Measurements from ENCODE around the gene PF4V1.

Gene PF4V1

DNA sequence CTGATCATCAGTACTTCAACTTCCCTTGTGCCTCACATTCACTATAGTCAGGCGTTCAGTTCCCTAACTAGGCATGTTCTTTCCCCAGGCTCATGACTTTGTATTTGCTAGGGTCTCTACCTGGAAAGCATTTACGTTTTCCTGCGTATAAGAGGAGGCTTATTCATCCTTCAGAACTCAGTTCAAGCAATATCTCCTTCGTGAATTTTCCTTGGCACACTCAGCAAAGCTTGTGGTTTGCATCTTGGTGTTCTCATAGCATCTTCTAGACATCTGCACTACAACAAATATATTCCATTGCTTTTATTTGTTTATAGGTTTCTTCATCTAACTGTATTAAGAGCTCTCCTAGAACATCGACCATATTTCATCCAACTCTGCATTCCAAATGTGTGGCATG lies 14.0 kb upstream of the PF4V1 start:
- peaks cover 30% of the 10 kb centered on the region for H3K27me3 Mint-ChIP-seq
- no peak overlapping the region for H3K4me3 Mint-ChIP-seq
- no peaks in the 10 kb centered on the region for H3K9me3 Mint-ChIP-seq
- peaks cover 3% of the 10 kb centered on the region for H3K4me1 Mint-ChIP-seq (ENCODE audit: low read depth)
- no peak overlapping the region for H3K27ac Mint-ChIP-seq
- no peaks in the 10 kb centered on the region for H3K36me3 Mint-ChIP-seq (ENCODE audit: low read depth)

DNA sequence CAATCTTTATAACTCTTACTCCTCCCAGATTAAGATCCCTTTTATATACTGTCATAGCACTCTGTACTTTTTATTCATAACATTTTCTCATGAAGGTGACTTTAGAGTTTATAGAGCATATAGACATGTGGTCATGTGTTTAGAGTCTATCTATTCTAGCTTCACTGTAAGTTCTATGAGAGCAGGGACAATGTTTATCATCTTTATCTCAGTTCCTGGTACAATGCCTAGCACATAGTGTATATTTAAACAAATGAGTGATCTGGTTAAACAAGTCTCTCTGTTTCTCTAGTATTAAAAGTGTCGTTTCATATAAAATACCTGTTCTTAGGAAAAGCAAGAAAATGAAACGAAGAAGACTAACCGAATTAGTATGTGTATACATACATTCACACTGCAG lies 13.4 kb upstream of the PF4V1 start:
- Mint-ChIP-seq H3K27ac (no peak overlapping the region), H3K36me3 (ENCODE audit: low read depth) (no peaks in the 10 kb centered on the region), H3K9me3 (no peaks in the 10 kb centered on the region), H3K4me1 (ENCODE audit: low read depth) (peaks cover 3% of the 10 kb centered on the region), H3K4me3 (no peak overlapping the region), H3K27me3 (peaks cover 30% of the 10 kb centered on the region)

DNA sequence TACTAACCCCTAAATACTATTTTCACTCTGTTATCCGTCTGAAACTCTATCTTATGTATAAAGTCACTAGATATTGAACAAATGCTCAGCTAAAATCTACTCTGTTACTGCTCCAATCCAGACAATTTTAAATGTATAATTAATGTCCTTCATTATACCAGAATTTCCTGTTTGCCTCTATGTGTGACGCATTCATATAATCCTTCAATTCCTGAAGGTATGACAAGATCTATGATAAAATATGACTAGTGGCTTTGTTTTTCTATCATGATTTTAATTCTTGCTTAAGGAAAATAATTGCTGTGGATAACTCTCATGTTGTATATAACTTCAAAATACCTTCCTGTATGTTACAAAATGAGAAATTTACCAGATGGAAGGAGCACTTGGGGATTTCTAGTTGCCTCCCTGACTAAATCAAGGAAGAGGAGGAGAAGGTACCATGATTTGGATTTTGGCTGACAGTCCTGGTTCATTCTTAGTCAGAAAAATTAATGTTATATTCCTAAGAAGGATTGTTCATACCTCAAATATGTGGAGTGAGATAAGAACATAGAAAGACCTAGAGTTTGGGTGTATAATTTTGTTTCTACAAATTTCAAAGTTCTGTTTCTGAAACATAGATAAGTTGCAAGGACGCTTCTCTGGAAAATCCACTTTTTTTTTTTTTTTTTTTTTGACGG lies 11.7 kb upstream of the PF4V1 start:
- H3K27me3 Mint-ChIP-seq = peaks cover 30% of the 10 kb centered on the region
- peaks cover 3% of the 10 kb centered on the region for H3K4me1 Mint-ChIP-seq (ENCODE audit: low read depth)
- no peak overlapping the region for H3K27ac Mint-ChIP-seq
- no peak overlapping the region for H3K4me3 Mint-ChIP-seq
- H3K36me3 Mint-ChIP-seq (ENCODE audit: low read depth) = no peaks in the 10 kb centered on the region
- H3K9me3 Mint-ChIP-seq = no peaks in the 10 kb centered on the region

DNA sequence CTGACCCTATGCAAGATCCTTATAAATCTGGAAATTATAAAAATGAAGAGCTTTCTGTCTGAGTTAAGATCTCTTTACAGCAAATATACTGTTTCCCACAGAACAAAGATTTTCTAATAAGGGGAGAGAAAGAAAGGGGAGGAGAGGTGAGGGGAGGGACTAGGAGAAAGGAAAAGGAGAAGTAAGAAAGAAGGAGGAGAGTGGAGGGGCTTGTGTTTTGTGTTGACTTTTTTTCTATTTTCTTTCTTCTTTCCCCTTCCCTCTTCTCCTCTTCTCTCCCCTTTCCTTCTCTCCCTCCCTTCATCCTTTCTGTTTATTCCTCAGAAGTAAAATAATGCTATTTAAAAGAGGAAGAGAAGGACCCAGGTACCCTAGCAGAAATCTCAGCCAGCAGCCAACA lies 10.4 kb upstream of the PF4V1 start:
- H3K27me3 Mint-ChIP-seq = peaks cover 20% of the 10 kb centered on the region
- no peaks in the 10 kb centered on the region for H3K4me1 Mint-ChIP-seq (ENCODE audit: low read depth)
- no peaks in the 10 kb centered on the region for H3K36me3 Mint-ChIP-seq (ENCODE audit: low read depth)
- no peak overlapping the region for H3K4me3 Mint-ChIP-seq
- H3K27ac Mint-ChIP-seq = no peak overlapping the region
- no peaks in the 10 kb centered on the region for H3K9me3 Mint-ChIP-seq

DNA sequence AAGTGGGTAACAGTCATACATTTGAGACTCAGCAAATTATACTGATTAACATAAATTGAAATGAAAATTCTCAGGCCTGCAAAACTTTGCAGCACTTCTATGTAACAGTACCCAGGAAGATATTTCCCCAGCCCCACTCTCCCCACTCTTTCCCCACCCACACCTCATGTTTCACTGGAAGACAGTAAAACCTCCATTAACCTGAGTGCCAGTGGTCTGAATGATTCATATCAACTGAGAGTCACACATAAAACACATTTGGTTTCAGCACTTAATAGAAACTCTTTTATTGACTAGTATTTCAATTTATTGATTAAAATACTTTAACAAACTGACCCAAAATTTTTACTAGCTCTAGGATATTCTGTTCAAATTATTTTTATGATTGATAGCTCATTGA lies 9.7 kb upstream of the PF4V1 start:
- H3K4me1 Mint-ChIP-seq (ENCODE audit: low read depth) = no peaks in the 10 kb centered on the region
- no peak overlapping the region for H3K4me3 Mint-ChIP-seq
- H3K9me3 Mint-ChIP-seq = no peaks in the 10 kb centered on the region
- no peak overlapping the region for H3K27ac Mint-ChIP-seq
- peaks cover 15% of the 10 kb centered on the region for H3K27me3 Mint-ChIP-seq
- no peaks in the 10 kb centered on the region for H3K36me3 Mint-ChIP-seq (ENCODE audit: low read depth)

DNA sequence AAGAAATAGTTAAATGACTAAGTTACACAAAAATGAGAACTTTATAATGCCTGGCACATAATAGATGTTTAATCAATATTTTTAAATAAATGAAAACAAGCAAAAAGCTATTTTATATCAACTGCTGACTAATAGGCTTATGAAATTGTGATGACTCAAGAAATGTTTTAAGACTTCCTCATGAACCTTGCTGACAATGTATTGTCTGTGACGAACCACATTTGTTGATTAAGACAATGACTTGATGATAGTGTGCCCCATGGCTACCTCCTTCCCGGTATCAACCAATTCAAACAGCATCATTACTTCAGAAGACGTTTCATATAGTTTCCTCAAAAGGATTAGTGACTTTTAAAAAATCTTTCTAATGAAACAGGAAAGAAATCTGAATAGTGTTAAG lies 8.8 kb upstream of the PF4V1 start:
- no peaks in the 10 kb centered on the region for H3K4me1 Mint-ChIP-seq (ENCODE audit: low read depth)
- H3K36me3 Mint-ChIP-seq (ENCODE audit: low read depth) = no peaks in the 10 kb centered on the region
- no peak overlapping the region for H3K4me3 Mint-ChIP-seq
- H3K9me3 Mint-ChIP-seq = no peaks in the 10 kb centered on the region
- H3K27me3 Mint-ChIP-seq = peaks cover 8% of the 10 kb centered on the region
- no peak overlapping the region for H3K27ac Mint-ChIP-seq

DNA sequence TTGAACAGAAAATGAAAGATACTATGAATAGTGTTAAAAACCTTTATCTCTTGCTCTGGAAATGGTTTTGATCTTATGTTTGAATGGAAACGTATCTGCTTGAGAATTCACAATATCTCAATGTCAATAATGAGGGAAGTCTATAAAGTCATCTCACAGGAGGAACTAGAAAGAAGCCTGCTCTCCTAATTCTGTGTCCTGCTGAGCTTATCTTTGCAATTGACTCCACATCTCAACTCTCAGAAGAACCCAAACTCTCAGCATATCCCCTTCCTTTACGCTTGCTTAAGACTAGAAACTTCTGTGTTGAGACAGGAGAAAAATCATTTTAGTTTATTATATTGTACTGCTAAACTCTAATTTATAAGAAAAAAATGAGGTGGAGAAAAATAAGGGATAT lies 8.3 kb upstream of the PF4V1 start:
- no peaks in the 10 kb centered on the region for H3K9me3 Mint-ChIP-seq
- H3K27me3 Mint-ChIP-seq = peaks cover 4% of the 10 kb centered on the region
- no peak overlapping the region for H3K4me3 Mint-ChIP-seq
- H3K36me3 Mint-ChIP-seq (ENCODE audit: low read depth) = no peaks in the 10 kb centered on the region
- H3K4me1 Mint-ChIP-seq (ENCODE audit: low read depth) = no peaks in the 10 kb centered on the region
- no peak overlapping the region for H3K27ac Mint-ChIP-seq

DNA sequence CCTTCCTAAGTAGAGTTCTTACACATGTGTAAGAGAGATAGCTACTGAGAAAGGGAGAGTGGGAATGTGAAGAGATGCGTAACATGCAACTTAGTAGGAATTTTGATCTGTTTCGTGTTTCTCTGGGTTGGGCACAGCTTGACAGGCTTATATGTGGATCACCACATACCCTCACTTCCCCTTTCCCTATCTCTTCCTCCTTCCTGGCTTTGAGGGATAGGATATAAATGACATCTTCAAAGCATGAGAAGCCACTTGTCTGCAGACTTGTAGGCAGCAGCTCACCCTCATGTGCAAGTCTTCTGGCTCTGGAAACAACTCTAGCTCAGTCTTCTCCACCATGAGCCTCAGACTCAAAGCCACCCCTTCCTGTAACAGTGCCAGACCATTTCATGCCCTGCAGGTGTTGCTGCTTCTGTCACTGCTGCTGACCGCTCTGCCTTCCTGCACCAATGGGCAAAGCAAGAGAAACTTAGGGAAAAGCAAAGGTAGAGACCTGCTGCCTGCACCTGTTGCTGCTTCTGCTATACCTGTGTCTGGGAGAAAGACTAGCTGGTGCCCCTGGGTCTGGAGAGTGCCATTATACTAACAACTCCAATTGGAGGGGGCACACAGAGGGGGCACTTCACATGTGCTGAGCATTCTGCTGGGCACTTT lies 5.4 kb upstream of the PF4V1 start:
- Mint-ChIP-seq H3K27ac (no peak overlapping the region), H3K4me1 (ENCODE audit: low read depth) (no peaks in the 10 kb centered on the region), H3K27me3 (peaks cover 4% of the 10 kb centered on the region), H3K4me3 (no peak overlapping the region), H3K36me3 (ENCODE audit: low read depth) (no peaks in the 10 kb centered on the region), H3K9me3 (no peaks in the 10 kb centered on the region)

DNA sequence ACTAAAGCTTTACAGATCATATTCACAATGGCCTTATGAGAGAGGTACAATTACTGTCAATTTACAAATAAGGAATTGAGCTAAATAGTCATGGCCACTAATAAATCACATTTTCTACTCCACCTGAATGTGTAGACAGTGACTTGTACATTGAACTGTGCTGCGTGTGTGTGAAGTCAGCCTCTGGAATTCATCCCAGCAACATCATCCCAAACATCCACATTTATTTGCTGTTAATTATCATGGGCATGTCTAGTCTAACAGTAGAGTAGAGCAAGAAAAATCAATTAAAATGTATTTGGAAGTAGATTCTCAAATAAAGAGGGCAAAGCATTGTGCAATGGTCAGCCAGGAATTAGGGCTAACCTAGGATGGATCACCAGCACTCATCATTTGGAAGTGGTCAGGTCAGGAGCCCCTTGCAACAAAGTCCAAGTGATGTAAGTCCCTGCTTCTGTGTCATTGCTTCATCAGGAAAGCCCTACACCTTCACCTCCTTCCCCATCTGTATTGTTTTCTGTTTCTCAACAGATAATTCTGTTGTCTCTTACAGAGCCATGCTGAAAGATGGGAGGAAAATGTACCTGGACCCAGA lies 4.8 kb upstream of the PF4V1 start:
- Mint-ChIP-seq H3K36me3 (ENCODE audit: low read depth) (no peaks in the 10 kb centered on the region), H3K4me3 (no peak overlapping the region), H3K27me3 (peaks cover 4% of the 10 kb centered on the region), H3K4me1 (ENCODE audit: low read depth) (no peaks in the 10 kb centered on the region), H3K27ac (no peak overlapping the region), H3K9me3 (no peaks in the 10 kb centered on the region)

DNA sequence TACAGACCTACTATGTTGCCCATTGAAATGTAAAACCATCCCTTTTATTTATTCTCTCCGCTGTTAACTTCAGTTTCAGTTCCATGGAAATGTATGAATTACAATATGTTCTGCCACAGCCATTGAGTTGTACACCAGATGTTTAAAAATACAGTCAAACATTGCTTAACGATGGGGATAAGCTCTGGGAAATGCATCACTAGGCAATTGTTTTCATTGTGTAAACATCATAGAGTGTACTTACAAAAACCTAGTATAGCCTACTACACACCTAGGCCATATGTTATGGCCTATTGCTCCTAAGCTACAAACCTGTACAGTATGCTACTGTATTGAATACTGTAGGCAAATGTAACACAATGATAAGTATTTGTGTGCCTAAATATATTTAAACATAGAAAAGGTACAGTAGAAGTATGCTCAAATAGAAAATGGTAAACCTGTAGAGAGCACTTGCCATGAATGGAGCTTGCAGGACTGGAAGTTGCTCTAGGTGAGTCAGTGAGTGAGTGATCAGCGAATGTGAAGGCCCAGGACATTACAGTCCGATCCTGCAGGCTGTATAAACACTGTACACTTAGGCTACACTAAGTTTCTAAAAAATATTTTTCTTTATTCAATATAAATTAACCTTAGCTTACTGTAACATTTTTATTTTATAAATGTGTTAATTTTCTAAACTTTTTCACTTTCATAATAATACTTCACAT lies 2.7 kb upstream of the PF4V1 start:
- peaks cover 9% of the 10 kb centered on the region for H3K27me3 Mint-ChIP-seq
- H3K36me3 Mint-ChIP-seq (ENCODE audit: low read depth) = no peaks in the 10 kb centered on the region
- no peak overlapping the region for H3K4me3 Mint-ChIP-seq
- H3K27ac Mint-ChIP-seq = no peak overlapping the region
- no peaks in the 10 kb centered on the region for H3K9me3 Mint-ChIP-seq
- no peaks in the 10 kb centered on the region for H3K4me1 Mint-ChIP-seq (ENCODE audit: low read depth)

DNA sequence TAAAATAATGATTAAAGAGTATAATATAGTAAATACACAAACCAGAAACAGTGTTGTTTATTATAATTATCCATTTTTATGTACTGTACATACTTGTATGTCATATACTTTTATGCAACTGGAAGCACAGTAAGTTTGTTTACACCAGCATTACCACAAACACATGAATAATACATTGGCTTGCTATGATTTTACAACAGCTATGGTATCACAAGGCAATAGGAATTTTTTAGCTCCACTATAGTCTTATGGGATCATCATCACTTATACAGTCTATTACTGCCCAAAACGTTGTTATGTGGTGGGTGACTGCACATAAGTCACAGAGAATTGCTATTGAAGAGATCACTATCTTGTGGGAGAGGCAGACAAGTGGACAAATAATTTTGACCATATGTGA lies 1.8 kb upstream of the PF4V1 start:
- no peaks in the 10 kb centered on the region for H3K36me3 Mint-ChIP-seq (ENCODE audit: low read depth)
- peaks cover 9% of the 10 kb centered on the region for H3K27me3 Mint-ChIP-seq
- H3K4me3 Mint-ChIP-seq = no peak overlapping the region
- no peaks in the 10 kb centered on the region for H3K9me3 Mint-ChIP-seq
- no peaks in the 10 kb centered on the region for H3K4me1 Mint-ChIP-seq (ENCODE audit: low read depth)
- H3K27ac Mint-ChIP-seq = no peak overlapping the region

DNA sequence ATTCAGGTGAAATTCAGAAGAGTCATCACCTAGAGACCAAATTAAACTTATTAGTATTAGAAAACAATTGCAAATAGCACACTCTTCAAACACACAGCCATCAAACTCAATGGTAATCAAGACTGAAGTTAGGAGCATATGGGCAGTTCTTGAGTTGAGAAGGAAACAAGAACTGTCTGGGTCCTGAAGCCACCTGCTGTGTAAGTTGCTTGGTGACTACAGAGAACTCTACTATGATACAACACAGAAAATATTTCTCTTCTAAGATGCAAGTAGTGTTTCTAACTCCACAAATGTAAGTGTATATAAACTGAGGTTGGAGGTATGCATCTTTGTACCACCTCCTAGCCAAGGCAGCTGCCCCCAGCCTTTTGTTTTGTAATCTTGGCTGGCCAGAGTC lies 325 bp upstream of the PF4V1 start:
- Mint-ChIP-seq H3K4me1 (ENCODE audit: low read depth) (no peaks in the 10 kb centered on the region), H3K36me3 (ENCODE audit: low read depth) (no peaks in the 10 kb centered on the region), H3K27ac (no peak overlapping the region), H3K9me3 (no peaks in the 10 kb centered on the region), H3K27me3 (peaks cover 9% of the 10 kb centered on the region), H3K4me3 (no peak overlapping the region)

DNA sequence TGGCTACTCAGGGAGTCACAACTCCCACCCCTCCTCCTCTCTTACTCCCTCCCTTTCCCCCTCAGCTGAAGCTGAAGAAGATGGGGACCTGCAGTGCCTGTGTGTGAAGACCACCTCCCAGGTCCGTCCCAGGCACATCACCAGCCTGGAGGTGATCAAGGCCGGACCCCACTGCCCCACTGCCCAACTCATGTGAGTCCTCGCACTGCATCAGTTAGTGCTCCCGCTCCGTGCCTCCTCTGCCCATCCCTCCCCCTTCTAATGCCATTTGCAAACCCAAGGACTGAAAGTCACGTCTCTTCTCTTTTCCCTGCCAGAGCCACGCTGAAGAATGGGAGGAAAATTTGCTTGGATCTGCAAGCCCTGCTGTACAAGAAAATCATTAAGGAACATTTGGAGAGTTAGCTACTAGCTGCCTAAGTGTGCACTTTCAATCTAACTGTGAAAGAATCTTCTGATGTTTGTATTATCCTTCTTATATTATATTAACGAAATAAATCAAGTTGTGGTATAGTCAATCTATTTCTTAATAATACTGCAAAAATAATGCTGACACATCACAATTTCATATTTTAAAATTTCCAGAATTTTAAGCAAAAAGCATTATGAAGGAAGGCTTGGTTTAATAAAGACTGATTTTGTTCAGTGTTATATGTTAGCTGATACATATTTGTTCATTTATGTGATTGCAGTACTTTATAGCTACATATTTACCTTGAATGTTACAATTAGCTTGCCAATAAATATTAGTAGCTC lies 800 bp downstream of the PF4V1 start:
- H3K27ac Mint-ChIP-seq = no peak overlapping the region
- H3K4me3 Mint-ChIP-seq = no peak overlapping the region
- no peaks in the 10 kb centered on the region for H3K36me3 Mint-ChIP-seq (ENCODE audit: low read depth)
- H3K9me3 Mint-ChIP-seq = no peaks in the 10 kb centered on the region
- H3K4me1 Mint-ChIP-seq (ENCODE audit: low read depth) = no peaks in the 10 kb centered on the region
- H3K27me3 Mint-ChIP-seq = peaks cover 9% of the 10 kb centered on the region

DNA sequence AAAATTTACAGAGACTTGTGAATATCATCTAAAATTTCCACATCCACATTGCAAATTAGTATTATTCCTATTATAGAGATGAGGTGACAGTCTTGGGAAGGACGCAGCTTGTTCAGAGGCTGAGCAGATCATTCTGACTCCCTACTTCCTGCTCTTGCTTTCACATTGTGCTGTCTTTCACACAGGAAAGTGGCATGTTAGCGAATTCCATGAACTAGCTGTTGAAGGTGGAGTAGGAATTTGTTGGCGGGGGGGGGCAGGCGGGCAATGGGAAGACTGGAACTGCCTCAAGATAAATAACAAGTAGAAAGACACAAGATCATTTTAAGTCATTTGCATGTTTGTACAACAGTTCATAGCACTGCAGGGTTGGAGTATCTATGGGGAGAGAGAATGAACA lies 2.3 kb downstream of the PF4V1 start:
- H3K4me1 Mint-ChIP-seq (ENCODE audit: low read depth) = no peaks in the 10 kb centered on the region
- no peaks in the 10 kb centered on the region for H3K9me3 Mint-ChIP-seq
- no peak overlapping the region for H3K27ac Mint-ChIP-seq
- H3K36me3 Mint-ChIP-seq (ENCODE audit: low read depth) = no peaks in the 10 kb centered on the region
- no peak overlapping the region for H3K4me3 Mint-ChIP-seq
- peaks cover 9% of the 10 kb centered on the region for H3K27me3 Mint-ChIP-seq

DNA sequence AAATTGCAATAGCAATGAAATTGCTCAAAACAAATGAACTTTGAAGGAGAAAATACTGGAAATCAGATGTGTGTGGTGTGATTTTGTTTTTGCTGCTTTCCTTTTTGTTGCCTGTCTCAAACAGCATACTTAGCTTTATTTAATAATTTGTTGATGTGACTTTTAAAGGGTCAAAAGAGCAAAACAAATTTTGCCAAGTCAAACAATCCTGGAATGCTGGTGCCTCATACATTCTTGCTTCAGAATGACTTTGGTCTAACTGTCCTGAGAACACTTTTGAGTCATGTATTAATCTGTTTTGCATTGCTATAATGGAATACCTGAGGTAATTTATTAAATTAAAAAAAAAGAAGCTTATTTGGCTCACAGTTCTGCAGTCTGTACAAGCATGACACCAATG lies 3.4 kb downstream of the PF4V1 start:
- no peaks in the 10 kb centered on the region for H3K36me3 Mint-ChIP-seq (ENCODE audit: low read depth)
- peaks cover 9% of the 10 kb centered on the region for H3K27me3 Mint-ChIP-seq
- H3K27ac Mint-ChIP-seq = no peak overlapping the region
- H3K4me3 Mint-ChIP-seq = no peak overlapping the region
- no peaks in the 10 kb centered on the region for H3K4me1 Mint-ChIP-seq (ENCODE audit: low read depth)
- no peaks in the 10 kb centered on the region for H3K9me3 Mint-ChIP-seq

All from stimulated activated naive CD8-positive, alpha-beta T cell treated with anti-CD3 and anti-CD28 coated beads, Interleukin-15, Interleukin-2, amounts not matched to agents 100 ng/mL and 50 ng/mL, for 24 hours (primary cell).